Fibroblast of lung (primary cell): Measurements from ENCODE around the gene CUTA.

Experiments used
- CTCF ChIP-seq, 2 donors: IDR thresholded peaks in 1 of 2; conservative IDR thresholded peaks in 1 of 2; 1 replicate in 1 of 2; 2 replicates in 1 of 2; pipeline ENCODE4 v1.5.1; 2011 to 2012; ENCODE audit warnings: low read length in 2 of 2, control low read depth in 1 of 2, inconsistent platforms in 1 of 2, low read depth in 1 of 2, mild to moderate bottlenecking in 1 of 2
- EZH2 ChIP-seq: IDR thresholded peaks from 2 replicates; pipeline ENCODE4 v1.5.1; 2012; ENCODE audit warnings: low read length, control low read depth, mild to moderate bottlenecking; ENCODE audit errors: missing control alignments

DNA sequence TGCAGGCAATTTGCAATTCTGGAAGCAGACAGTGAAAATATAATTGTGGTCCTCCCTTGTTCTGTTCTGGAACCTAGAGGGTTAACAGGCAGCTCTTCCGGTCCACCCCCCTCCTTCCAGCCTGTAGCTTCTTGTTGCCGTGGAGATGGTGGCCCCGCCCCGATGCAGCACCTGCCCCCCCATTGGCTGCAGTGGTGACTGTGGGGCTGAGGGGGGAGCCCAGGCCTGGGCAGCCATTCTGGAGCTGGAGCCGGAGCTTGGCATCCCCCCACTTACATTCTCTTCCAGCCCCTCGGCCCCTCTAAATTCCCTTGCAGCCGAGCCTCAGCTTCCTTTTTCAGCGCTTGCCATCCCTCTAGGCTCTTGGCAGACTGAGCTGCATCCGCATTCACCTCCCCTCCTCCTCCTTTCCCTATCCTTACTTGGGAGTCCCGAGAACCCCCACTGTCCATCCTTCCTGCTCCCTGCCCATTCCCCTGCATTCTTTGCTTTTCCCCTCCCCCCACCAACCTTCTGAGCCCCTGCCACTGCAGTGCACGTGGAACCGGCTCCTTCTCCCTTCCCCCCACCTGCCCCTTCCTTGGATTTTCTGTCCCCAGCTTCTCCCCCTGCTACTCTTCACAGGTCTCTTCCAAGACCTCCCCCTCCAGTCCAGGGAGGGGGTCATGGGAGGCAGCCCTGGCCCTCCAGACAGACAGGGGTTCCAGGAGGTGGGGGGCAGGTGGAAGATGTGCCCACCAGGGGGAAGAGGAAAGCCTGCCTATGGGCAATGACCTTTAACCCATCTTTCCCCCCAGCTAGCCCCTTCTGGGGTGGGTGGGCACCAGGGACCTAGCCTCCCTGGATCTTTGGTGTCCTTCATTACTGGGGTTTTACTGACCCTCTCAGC is 13.3 kb upstream of the CUTA start:
- TF ChIP-seq CTCF (conservative IDR thresholded peaks at IDR 0.05 in 1 of 2, IDR thresholded peaks at IDR 0.05 in 1 of 2; ENCODE audit: low read depth in 1 of 2, low read length in 2 of 2) (no peak), EZH2 (no peak)
